GM10847 (cell line): ENCODE data around the gene DCC.

ENCODE experiments used
- POLR2A ChIP-seq: IDR thresholded peaks from 2 replicates; pipeline ENCODE4 v1.6.1; 2011; ENCODE audit not compliant: insufficient read length; ENCODE audit errors: extremely low read depth

The DCC gene

GRCh38 chr18:53114441-53114840, 774.4 kb downstream of the DCC start:
- no peak for TF ChIP-seq POLR2A

GRCh38 chr18:53115876-53116585, 776.0 kb downstream of the DCC start:
- no peak for TF ChIP-seq POLR2A

GRCh38 chr18:53117851-53118250, 777.9 kb downstream of the DCC start:
- no peak for TF ChIP-seq POLR2A

- TF ChIP-seq POLR2A = no peak
Observed at GRCh38 chr18:53126210-53126609, 786.2 kb downstream of the DCC start.

GRCh38 chr18:53131001-53131400, 791.0 kb downstream of the DCC start:
- no peak for TF ChIP-seq POLR2A

GRCh38 chr18:53134711-53135110, 794.7 kb downstream of the DCC start:
- no peak for TF ChIP-seq POLR2A

GRCh38 chr18:53135654-53136053, 795.7 kb downstream of the DCC start:
- TF ChIP-seq POLR2A = no peak

- TF ChIP-seq POLR2A = no peak
Observed at GRCh38 chr18:53139746-53140500, 799.9 kb downstream of the DCC start.

GRCh38 chr18:53142005-53142404, 802.0 kb downstream of the DCC start:
- TF ChIP-seq POLR2A = no peak

GRCh38 chr18:53147472-53147871, 807.5 kb downstream of the DCC start:
- TF ChIP-seq POLR2A = no peak

- TF ChIP-seq POLR2A = no peak
Observed at GRCh38 chr18:53148123-53148522, 808.1 kb downstream of the DCC start.

- TF ChIP-seq POLR2A = no peak
Observed at GRCh38 chr18:53152476-53152875, 812.5 kb downstream of the DCC start.

GRCh38 chr18:53153281-53153680, 813.3 kb downstream of the DCC start:
- no peak for TF ChIP-seq POLR2A

GRCh38 chr18:53153800-53154199, 813.8 kb downstream of the DCC start:
- TF ChIP-seq POLR2A = no peak

- TF ChIP-seq POLR2A = no peak
Observed at GRCh38 chr18:53165770-53166169, 825.8 kb downstream of the DCC start.

GRCh38 chr18:53169346-53169745, 829.3 kb downstream of the DCC start:
- no peak for TF ChIP-seq POLR2A

GRCh38 chr18:53191634-53192033, 851.6 kb downstream of the DCC start:
- no peak for TF ChIP-seq POLR2A

- TF ChIP-seq POLR2A = no peak
Observed at GRCh38 chr18:53193870-53194269, 853.9 kb downstream of the DCC start.
